ENCODE data around the gene RPS6KA6. TPM values are rescaled to one million over a fixed set of nuclear protein-coding genes. Genes with fewer than 3 reads are reported as not detected.

RPS6KA6 gene
- total RNA-seq, 1 donor from 2014 or later = 12.4 TPM

- Mint-ChIP-seq H3K4me3 (no peak overlapping the region), H3K27ac (no peak overlapping the region), H3K9me3 (peaks cover 26% of the 10 kb centered on the region), H3K36me3 (no peaks in the 10 kb centered on the region), H3K4me1 (peaks cover 1% of the 10 kb centered on the region), H3K27me3 (ENCODE audit: low read depth) (no peaks in the 10 kb centered on the region)
- no peak for TF ChIP-seq CTCF (IDR thresholded peaks at IDR 0.05; ENCODE audit: unreplicated experiment)
- no peak for DNase-seq (ENCODE audit: low spot score in 2 of 2, unreplicated experiment in 2 of 2)
Observed at GRCh38 chrX:84165711-84166110, 22.3 kb downstream of the RPS6KA6 start.

- Mint-ChIP-seq H3K36me3 (no peaks in the 10 kb centered on the region), H3K4me1 (peaks cover 1% of the 10 kb centered on the region), H3K4me3 (no peak overlapping the region), H3K9me3 (peaks cover 21% of the 10 kb centered on the region), H3K27me3 (ENCODE audit: low read depth) (no peaks in the 10 kb centered on the region), H3K27ac (no peak overlapping the region)
- DNase-seq (ENCODE audit: low spot score in 2 of 2, unreplicated experiment in 2 of 2) = no peak
- TF ChIP-seq CTCF (IDR thresholded peaks at IDR 0.05; ENCODE audit: unreplicated experiment) = no peak
Observed at GRCh38 chrX:84162401-84162800, 25.6 kb downstream of the RPS6KA6 start.

- TF ChIP-seq CTCF (IDR thresholded peaks at IDR 0.05; ENCODE audit: unreplicated experiment) = no peak
- no peak overlapping the region for H3K27ac Mint-ChIP-seq
- peaks cover 1% of the 10 kb centered on the region for H3K4me1 Mint-ChIP-seq
- no peaks in the 10 kb centered on the region for H3K36me3 Mint-ChIP-seq
- no peaks in the 10 kb centered on the region for H3K27me3 Mint-ChIP-seq (ENCODE audit: low read depth)
- no peak for DNase-seq (ENCODE audit: low spot score in 2 of 2, unreplicated experiment in 2 of 2)
- no peak overlapping the region for H3K4me3 Mint-ChIP-seq
- H3K9me3 Mint-ChIP-seq = peaks cover 18% of the 10 kb centered on the region
Observed at GRCh38 chrX:84161641-84162040, 26.4 kb downstream of the RPS6KA6 start.

- no peaks in the 10 kb centered on the region for H3K36me3 Mint-ChIP-seq
- H3K27ac Mint-ChIP-seq = no peak overlapping the region
- H3K9me3 Mint-ChIP-seq = peaks cover 13% of the 10 kb centered on the region
- TF ChIP-seq CTCF (IDR thresholded peaks at IDR 0.05; ENCODE audit: unreplicated experiment) = no peak
- H3K4me3 Mint-ChIP-seq = no peak overlapping the region
- DNase-seq (ENCODE audit: low spot score in 2 of 2, unreplicated experiment in 2 of 2) = no peak
- H3K4me1 Mint-ChIP-seq = peaks cover 1% of the 10 kb centered on the region
- H3K27me3 Mint-ChIP-seq (ENCODE audit: low read depth) = no peaks in the 10 kb centered on the region
Observed at GRCh38 chrX:84160736-84161135, 27.3 kb downstream of the RPS6KA6 start.

- DNase-seq (ENCODE audit: low spot score in 2 of 2, unreplicated experiment in 2 of 2) = no peak
- TF ChIP-seq CTCF (IDR thresholded peaks at IDR 0.05; ENCODE audit: unreplicated experiment) = no peak
- Mint-ChIP-seq H3K27ac (no peak overlapping the region), H3K36me3 (peaks cover 5% of the 10 kb centered on the region), H3K4me1 (no peaks in the 10 kb centered on the region), H3K9me3 (peaks cover 10% of the 10 kb centered on the region), H3K4me3 (no peak overlapping the region), H3K27me3 (ENCODE audit: low read depth) (no peaks in the 10 kb centered on the region)
Observed at GRCh38 chrX:84156821-84157220, 31.2 kb downstream of the RPS6KA6 start.

GRCh38 chrX:84155938-84156337, 32.1 kb downstream of the RPS6KA6 start:
- peaks cover 5% of the 10 kb centered on the region for H3K36me3 Mint-ChIP-seq
- H3K27me3 Mint-ChIP-seq (ENCODE audit: low read depth) = no peaks in the 10 kb centered on the region
- no peak overlapping the region for H3K4me3 Mint-ChIP-seq
- DNase-seq (ENCODE audit: low spot score in 2 of 2, unreplicated experiment in 2 of 2) = no peak
- no peak for TF ChIP-seq CTCF (IDR thresholded peaks at IDR 0.05; ENCODE audit: unreplicated experiment)
- no peaks in the 10 kb centered on the region for H3K4me1 Mint-ChIP-seq
- peaks cover 10% of the 10 kb centered on the region for H3K9me3 Mint-ChIP-seq
- H3K27ac Mint-ChIP-seq = no peak overlapping the region
